HG03442 (cell line): ENCODE measurements around the gene BICDL2.

Source experiments
- ATAC-seq: cut with Tn5 transposase; IDR thresholded peaks from one replicate; pipeline ENCODE4 v1.9.1; 2021; ENCODE audit warnings: mild to moderate bottlenecking, moderate library complexity; ENCODE audit not compliant: unreplicated experiment

Gene BICDL2

GRCh38 chr16:3026609-3027488 lies 9.9 kb downstream of the BICDL2 start:
- ATAC-seq: no peak

GRCh38 chr16:3026003-3026378 lies 10.8 kb downstream of the BICDL2 start:
- ATAC-seq: no peak

GRCh38 chr16:3025032-3026002 lies 11.4 kb downstream of the BICDL2 start:
- no peak for ATAC-seq

- ATAC-seq: peak; percentile 66
Measured at GRCh38 chr16:3023669-3024478, 12.9 kb downstream of the BICDL2 start, which contains the start of the genes HCFC1R1 and THOC6. Gene HCFC1R1, minus strand, starts transcription at chr16:3023942. Its CDS starts 1 bp downstream, at chr16:3023941. Gene THOC6, plus strand, starts transcription at chr16:3024035. Its CDS starts 292 bp downstream, at chr16:3024327.

GRCh38 chr16:3023415-3023668 lies 13.4 kb downstream of the BICDL2 start:
- no peak for ATAC-seq

GRCh38 chr16:3022684-3023414 lies 13.9 kb downstream of the BICDL2 start:
- no peak for ATAC-seq

- ATAC-seq: no peak
Measured at GRCh38 chr16:3022208-3022683, 14.5 kb downstream of the BICDL2 start.

GRCh38 chr16:3021449-3022207 lies 15.1 kb downstream of the BICDL2 start:
- ATAC-seq: no peak

- ATAC-seq: no peak
Measured at GRCh38 chr16:3020604-3021448, 15.9 kb downstream of the BICDL2 start.

GRCh38 chr16:3020247-3020603 lies 16.5 kb downstream of the BICDL2 start, which contains the start of gene TNFRSF12A:
Gene TNFRSF12A, plus strand, starts transcription at chr16:3020368. Its CDS starts 30 bp downstream, at chr16:3020398.
- no peak for ATAC-seq

GRCh38 chr16:3019594-3020246 lies 17.0 kb downstream of the BICDL2 start:
- ATAC-seq: no peak

- ATAC-seq: no peak
Measured at GRCh38 chr16:3017794-3018506, 18.8 kb downstream of the BICDL2 start, which contains the start of gene CLDN6. Gene CLDN6, minus strand, starts transcription at chr16:3018183. Its CDS starts 2,162 bp downstream, at chr16:3016021.

GRCh38 chr16:3017344-3017743 lies 19.4 kb downstream of the BICDL2 start:
- no peak for ATAC-seq

- no peak for ATAC-seq
Measured at GRCh38 chr16:3015865-3016521, 20.8 kb downstream of the BICDL2 start.

GRCh38 chr16:3014971-3015370 lies 21.8 kb downstream of the BICDL2 start:
- no peak for ATAC-seq

- no peak for ATAC-seq
Measured at GRCh38 chr16:3013998-3014690, 22.6 kb downstream of the BICDL2 start.
